ENCODE results near the gene UBE2H.

The UBE2H gene

GRCh38 chr7:129951226-129952085 is 1.3 kb downstream of the UBE2H start (continued):
- TF ChIP-seq SCRT2 (tag by site-specific recombination; IDR thresholded peaks at IDR 0.05): peak; percentile 96

DNA sequence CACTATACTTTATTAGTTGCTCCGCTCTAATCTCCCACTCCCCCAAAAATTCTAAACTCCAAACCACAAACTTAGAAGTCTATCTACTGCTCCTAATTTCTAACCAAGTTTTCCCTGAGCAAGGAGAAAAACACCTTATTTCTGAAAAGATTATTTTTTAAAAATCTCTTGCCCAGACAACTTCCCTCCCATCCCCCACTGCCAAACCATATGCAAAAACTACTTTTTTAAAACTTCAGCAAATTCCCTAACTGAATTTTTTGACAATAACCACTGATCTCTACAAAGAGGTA is 1.9 kb downstream of the UBE2H start:
- ChIA-PET CTCF (interaction anchor here (0.6 to 3.7 kb wide), 3 partner anchors 61 to 471 kb away, joined by 3 to 27 read pairs (median 5); no protein-coding TSS in a partner anchor), POLR2A (interaction anchor here (0.8 to 1.6 kb wide), 4 partner anchors 10 to 126 kb away, joined by 3 to 8 read pairs (median 4); no protein-coding TSS in a partner anchor)
- Histone ChIP-seq H3K9me3 (ENCODE audit: control insufficient read depth, insufficient read depth, low read depth, low read length) (no peaks in the 10 kb centered on the region), H3K4me3 (ENCODE audit: low read depth, low read length) (peak overlapping the region; percentile 78), H3K27ac (ENCODE audit: extremely low read depth, low read depth, low read length) (peak overlapping the region; percentile 78), H3K36me3 (ENCODE audit: control insufficient read depth in 2 of 2, insufficient read depth in 1 of 2, low read length in 2 of 2) (no peaks in the 10 kb centered on the region), H3K4me1 (ENCODE audit: control insufficient read depth, insufficient read depth, low read length) (peaks cover 3% of the 10 kb centered on the region; the same call in 1 of the 2 replicates)
- TF ChIP-seq ZNF514 (tag by site-specific recombination; IDR thresholded peaks at IDR 0.05): no peak
- peak; percentile 95 for TF ChIP-seq PRDM6 (tag by site-specific recombination; IDR thresholded peaks at IDR 0.05)
- no peak for TF ChIP-seq ZNF791 (tag by site-specific recombination; IDR thresholded peaks at IDR 0.05)

GRCh38 chr7:129950191-129950932 is 2.4 kb downstream of the UBE2H start:
- CTCF ChIA-PET: interaction anchor here (0.9 to 3.7 kb wide), 3 partner anchors 56 to 120 kb away, joined by 3 to 27 read pairs (median 3); no protein-coding TSS in a partner anchor
- Histone ChIP-seq H3K27ac (ENCODE audit: extremely low read depth, low read depth, low read length) (peak overlapping the region; percentile 78), H3K9me3 (ENCODE audit: control insufficient read depth, insufficient read depth, low read depth, low read length) (no peaks in the 10 kb centered on the region), H3K36me3 (ENCODE audit: control insufficient read depth in 2 of 2, insufficient read depth in 1 of 2, low read length in 2 of 2) (no peaks in the 10 kb centered on the region), H3K4me3 (ENCODE audit: low read depth, low read length) (peak overlapping the region; percentile 78), H3K4me1 (ENCODE audit: control insufficient read depth, insufficient read depth, low read length) (peaks cover 3% of the 10 kb centered on the region; the same call in 1 of the 2 replicates)
- POLR2A ChIA-PET: interaction anchor here (0.6 to 1.9 kb wide), 2 partner anchors 8 to 12 kb away, joined by 3 to 12 read pairs; no protein-coding TSS in a partner anchor
- TF ChIP-seq MEIS1 (CRISPR knock-in tag; IDR thresholded peaks at IDR 0.05; ENCODE audit: borderline replicate concordance): no peak
- no peak for TF ChIP-seq ZNF843 (tag by site-specific recombination; IDR thresholded peaks at IDR 0.05)
- no peak for TF ChIP-seq ZXDB (tag by site-specific recombination; IDR thresholded peaks at IDR 0.05)
- no peak for TF ChIP-seq ZNF585B (tag by site-specific recombination; IDR thresholded peaks at IDR 0.05)
- no peak; the same call in none of the 2 replicates for TF ChIP-seq ZNF366 (tag by site-specific recombination; conservative IDR thresholded peaks at IDR 0.05)
- TF ChIP-seq ZBTB48 (tag by site-specific recombination; IDR thresholded peaks at IDR 0.05): no peak
- no peak for TF ChIP-seq BCL11A (tag by site-specific recombination; IDR thresholded peaks at IDR 0.05; ENCODE audit: low read depth)
- TF ChIP-seq ZNF391 (tag by site-specific recombination; IDR thresholded peaks at IDR 0.05; ENCODE audit: borderline replicate concordance, low read depth): no peak
- no peak for TF ChIP-seq ZNF423 (tag by site-specific recombination; IDR thresholded peaks at IDR 0.05)
- TF ChIP-seq ZBTB10 (tag by site-specific recombination; IDR thresholded peaks at IDR 0.05): no peak
- TF ChIP-seq ZNF426 (tag by site-specific recombination; IDR thresholded peaks at IDR 0.05): no peak
- TF ChIP-seq IKZF3 (tag by site-specific recombination; IDR thresholded peaks at IDR 0.05): 0 out of 2 replicates have a peak, but pooled peaks have one; percentile 46
- no peak for TF ChIP-seq SALL2 (tag by site-specific recombination; IDR thresholded peaks at IDR 0.05; ENCODE audit: borderline replicate concordance)
- TF ChIP-seq, protein P1, sequence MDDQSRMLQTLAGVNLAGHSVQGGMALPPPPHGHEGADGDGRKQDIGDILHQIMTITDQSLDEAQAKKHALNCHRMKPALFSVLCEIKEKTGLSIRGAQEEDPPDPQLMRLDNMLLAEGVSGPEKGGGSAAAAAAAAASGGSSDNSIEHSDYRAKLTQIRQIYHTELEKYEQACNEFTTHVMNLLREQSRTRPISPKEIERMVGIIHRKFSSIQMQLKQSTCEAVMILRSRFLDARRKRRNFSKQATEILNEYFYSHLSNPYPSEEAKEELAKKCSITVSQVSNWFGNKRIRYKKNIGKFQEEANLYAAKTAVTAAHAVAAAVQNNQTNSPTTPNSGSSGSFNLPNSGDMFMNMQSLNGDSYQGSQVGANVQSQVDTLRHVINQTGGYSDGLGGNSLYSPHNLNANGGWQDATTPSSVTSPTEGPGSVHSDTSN (CRISPR knock-in tag; IDR thresholded peaks at IDR 0.05): no peak
- TF ChIP-seq ZNF645 (tag by site-specific recombination; IDR thresholded peaks at IDR 0.05): no peak
- no peak for TF ChIP-seq ZNF23 (tag by site-specific recombination; IDR thresholded peaks at IDR 0.05; ENCODE audit: borderline replicate concordance)
- TF ChIP-seq ZNF335 (tag by site-specific recombination; conservative IDR thresholded peaks at IDR 0.05): no peak
- no peak for TF ChIP-seq ZNF24 (tag by site-specific recombination; IDR thresholded peaks at IDR 0.05)
- no peak for TF ChIP-seq ZNF223 (tag by site-specific recombination; IDR thresholded peaks at IDR 0.05)
- TF ChIP-seq ZNF341 (tag by site-specific recombination; IDR thresholded peaks at IDR 0.05; ENCODE audit: low read depth): peak; percentile 10; the same call in 1 of the 2 replicates
- no peak for TF ChIP-seq ZNF114 (tag by site-specific recombination; IDR thresholded peaks at IDR 0.05)

All from HEK293 (cell line).